ENCODE measurements around the gene TPRG1L.

TPRG1L gene

GRCh38 chr1:3594706-3595377 is 30.0 kb upstream of the TPRG1L start:
- no peak for TF ChIP-seq CTCF (conservative IDR thresholded peaks at IDR 0.05; ENCODE audit: low read depth, low read length)
- no peak for DNase-seq (ENCODE audit: low read depth)
- no peak overlapping the region for H3K4me3 ChIP-seq (ENCODE audit: low read depth, low read length)

GRCh38 chr1:3595949-3596348 is 28.9 kb upstream of the TPRG1L start:
- no peak for DNase-seq (ENCODE audit: low read depth)
- TF ChIP-seq CTCF (conservative IDR thresholded peaks at IDR 0.05; ENCODE audit: low read depth, low read length) = no peak
- no peak overlapping the region for H3K4me3 ChIP-seq (ENCODE audit: low read depth, low read length)

GRCh38 chr1:3596663-3597598 is 27.9 kb upstream of the TPRG1L start:
- no peak overlapping the region for H3K4me3 ChIP-seq (ENCODE audit: low read depth, low read length)
- no peak for DNase-seq (ENCODE audit: low read depth)
- TF ChIP-seq CTCF (conservative IDR thresholded peaks at IDR 0.05; ENCODE audit: low read depth, low read length) = no peak

GRCh38 chr1:3597599-3597964 is 27.2 kb upstream of the TPRG1L start:
- H3K4me3 ChIP-seq (ENCODE audit: low read depth, low read length) = no peak overlapping the region
- no peak for TF ChIP-seq CTCF (conservative IDR thresholded peaks at IDR 0.05; ENCODE audit: low read depth, low read length)
- DNase-seq (ENCODE audit: low read depth) = no peak

- DNase-seq (ENCODE audit: low read depth) = peak; percentile 47
- no peak for TF ChIP-seq CTCF (conservative IDR thresholded peaks at IDR 0.05; ENCODE audit: low read depth, low read length)
- no peak overlapping the region for H3K4me3 ChIP-seq (ENCODE audit: low read depth, low read length)
These were observed 26.7 kb upstream of the TPRG1L start for GRCh38 chr1:3598051-3598491.

- TF ChIP-seq CTCF (conservative IDR thresholded peaks at IDR 0.05; ENCODE audit: low read depth, low read length) = no peak
- no peak for DNase-seq (ENCODE audit: low read depth)
- H3K4me3 ChIP-seq (ENCODE audit: low read depth, low read length) = no peak overlapping the region
These were observed 26.1 kb upstream of the TPRG1L start for GRCh38 chr1:3598522-3599285.

All from choroid plexus epithelial cell (primary cell).